Measurements from ENCODE around the gene PRDM16.

- TF ChIP-seq FOXK1 (CRISPR knock-in tag; IDR thresholded peaks at IDR 0.05; ENCODE audit: borderline replicate concordance, low read depth) (no peak), HDAC2 (CRISPR knock-in tag; IDR thresholded peaks at IDR 0.05) (no peak), KLF6 (CRISPR knock-in tag; IDR thresholded peaks at IDR 0.05) (no peak), NR2F1 (CRISPR knock-in tag; IDR thresholded peaks at IDR 0.05) (no peak), CTCF (CRISPR knock-in tag; IDR thresholded peaks at IDR 0.05) (no peak), POLR2A (IDR thresholded peaks at IDR 0.05; ENCODE audit: insufficient read depth in 1 of 2, low read depth in 2 of 2, low read length in 2 of 2) (no peak), ZNF362 (CRISPR knock-in tag; IDR thresholded peaks at IDR 0.05; ENCODE audit: borderline replicate concordance) (no peak), ZBTB10 (CRISPR knock-in tag; IDR thresholded peaks at IDR 0.05; ENCODE audit: borderline replicate concordance) (no peak), HOMEZ (CRISPR knock-in tag; IDR thresholded peaks at IDR 0.05; ENCODE audit: low read depth) (no peak), SP1 (IDR thresholded peaks at IDR 0.05) (no peak), SP1 (CRISPR knock-in tag; IDR thresholded peaks at IDR 0.05) (no peak)
These were observed 20.5 kb downstream of the PRDM16 start for GRCh38 chr1:3089490-3089889.
